Caco-2 (cell line): ENCODE data around the gene RPUSD1. TPM values are rescaled to one million over a fixed set of nuclear protein-coding genes. Genes with fewer than 3 reads are reported as not detected.

Experiments
- BruUV-seq: library from RNA; stranded (reverse); fragments of 400-500 nt; replicated peaks from 2 replicates; lab custom pipeline; 2021; lab: Mats Ljungman, UMichigan
- CTCF ChIA-PET: fragments of 300-600 bp; sonication (Branson Sonifier 250); formaldehyde crosslinking; loops from one replicate; lab custom pipeline; 2022; ENCODE audit warnings: antibody characterized with exemption; lab: Charles Lee
- POLR2A ChIA-PET: fragments of 300-600 bp; sonication (Branson Sonifier 250); formaldehyde crosslinking; loops from one replicate; lab custom pipeline; 2022; ENCODE audit warnings: antibody characterized with exemption; lab: Charles Lee
- DNase-seq, 2 experiments: peaks; one replicate each; pipeline versions ENCODE4 v3.0.0 to v3.0.0-alpha.2; 2020 to 2022
- H3K27me3 ChIP-seq: replicated peaks from 2 replicates; pipeline ENCODE4 v1.6.0; 2011; ENCODE audit warnings: low read length; ENCODE audit not compliant: control insufficient read depth, insufficient read depth
- H3K36me3 ChIP-seq: 2 replicates; pipeline ENCODE4 v1.5.1; 2011; ENCODE audit warnings: low read length; ENCODE audit not compliant: control insufficient read depth, insufficient read depth
- H3K4me1 ChIP-seq: fragments of 250-450 bp; sonication (Bioruptor Pico); 2 replicates; pipeline ENCODE4 v1.5.1; 2020; ENCODE audit warnings: mild to moderate bottlenecking
- H3K4me3 ChIP-seq: 2 replicates; pipeline ENCODE4 v1.5.1; 2011; ENCODE audit warnings: low read depth, mild to moderate bottlenecking, control low read depth, low read length
- H3K9me3 ChIP-seq: fragments of 250-450 bp; sonication (Bioruptor Pico); 2 replicates; pipeline ENCODE4 v1.5.1; 2020; ENCODE audit warnings: mild to moderate bottlenecking, moderate library complexity
- H3K27ac Mint-ChIP-seq: one replicate; pipeline ENCODE4 v1.8.0; 2022; ENCODE audit warnings: mixed read lengths; ENCODE audit not compliant: unreplicated experiment
- H3K27me3 Mint-ChIP-seq: one replicate; pipeline ENCODE4 v1.8.0; 2022; ENCODE audit warnings: mixed read lengths; ENCODE audit not compliant: insufficient read depth, unreplicated experiment
- H3K36me3 Mint-ChIP-seq: one replicate; pipeline ENCODE4 v1.8.0; 2022; ENCODE audit warnings: mild to moderate bottlenecking, mixed read lengths; ENCODE audit not compliant: insufficient read depth, unreplicated experiment
- H3K4me1 Mint-ChIP-seq: one replicate; pipeline ENCODE4 v1.8.0; 2022; ENCODE audit warnings: low read depth, mixed read lengths; ENCODE audit not compliant: unreplicated experiment
- H3K4me3 Mint-ChIP-seq: one replicate; pipeline ENCODE4 v1.8.0; 2022; ENCODE audit warnings: mild to moderate bottlenecking, moderate library complexity, mixed read lengths; ENCODE audit not compliant: unreplicated experiment
- H3K9me3 Mint-ChIP-seq: one replicate; pipeline ENCODE4 v1.8.0; 2022; ENCODE audit warnings: mixed read lengths; ENCODE audit not compliant: unreplicated experiment
- CTCF ChIP-seq, 2 experiments: fragments of 200-600 bp in 1 of 2; IDR thresholded peaks; 1 replicate in 1 of 2; 2 replicates in 1 of 2; pipeline versions ENCODE4 v1.5.1 to v1.8.0; 2011 to 2022; ENCODE audit warnings: antibody characterized with exemption in 1 of 2, control low read depth in 1 of 2, inconsistent platforms in 1 of 2, low read depth in 1 of 2, low read length in 1 of 2, mild to moderate bottlenecking in 1 of 2, moderate library complexity in 1 of 2; ENCODE audit not compliant: insufficient read depth in 1 of 2, severe bottlenecking in 1 of 2, unreplicated experiment in 1 of 2
- intact Hi-C: fragments of 100-400 bp; cut with micrococcal nuclease; formaldehyde crosslinking; loops from one replicate; pipeline ENCODE4 v1.10.0; 2022; ENCODE audit not compliant: unreplicated experiment
- total RNA-seq: library from RNA; stranded (reverse); gene quantifications from 2 replicates; pipeline ENCODE4 v1.2.3, GENCODE V29; 2022

Gene RPUSD1
- total RNA-seq, 1 experiment from 2014 or later = 44.0 TPM

GRCh38 chr16:831571-832413 lies 43.6 kb upstream of the RPUSD1 start:
- no peaks in the 10 kb centered on the region for H3K4me1 Mint-ChIP-seq
- H3K27me3 ChIP-seq = no peaks in the 10 kb centered on the region
- ChIA-PET POLR2A (no interaction called here), CTCF (interaction anchor here (0.7 kb wide), 1 partner anchor 31 kb away, joined by 6 read pairs; the partner anchor contains the start of gene GNG13)
- H3K4me3 Mint-ChIP-seq = no peak overlapping the region
- H3K4me3 ChIP-seq = no peak overlapping the region
- no peak overlapping the region for H3K27ac Mint-ChIP-seq
- no peaks in the 10 kb centered on the region for H3K9me3 Mint-ChIP-seq
- H3K4me1 ChIP-seq = no peaks in the 10 kb centered on the region
- no peak for DNase-seq
- no peaks in the 10 kb centered on the region for H3K9me3 ChIP-seq
- intact Hi-C loops = no loop called here
- no peaks in the 10 kb centered on the region for H3K36me3 Mint-ChIP-seq
- no TSS peak for BruUV-seq
- no peak for TF ChIP-seq CTCF (IDR thresholded peaks at IDR 0.05; ENCODE audit: insufficient read depth in 1 of 2, low read depth in 1 of 2, low read length in 1 of 2, severe bottlenecking in 1 of 2, unreplicated experiment in 1 of 2)
- no peaks in the 10 kb centered on the region for H3K36me3 ChIP-seq
- H3K27me3 Mint-ChIP-seq = no peaks in the 10 kb centered on the region

- H3K9me3 Mint-ChIP-seq = no peaks in the 10 kb centered on the region
- CTCF ChIA-PET = no interaction called here
- no peaks in the 10 kb centered on the region for H3K9me3 ChIP-seq
- DNase-seq = no peak
- no peak for TF ChIP-seq CTCF (IDR thresholded peaks at IDR 0.05; ENCODE audit: insufficient read depth in 1 of 2, low read depth in 1 of 2, low read length in 1 of 2, severe bottlenecking in 1 of 2, unreplicated experiment in 1 of 2)
- no peak overlapping the region for H3K27ac Mint-ChIP-seq
- H3K27me3 ChIP-seq = no peaks in the 10 kb centered on the region
- no peak overlapping the region for H3K4me3 Mint-ChIP-seq
- H3K4me1 Mint-ChIP-seq = no peaks in the 10 kb centered on the region
- no peaks in the 10 kb centered on the region for H3K27me3 Mint-ChIP-seq
- intact Hi-C loops = no loop called here
- no peak overlapping the region for H3K4me3 ChIP-seq
- no peaks in the 10 kb centered on the region for H3K36me3 Mint-ChIP-seq
- H3K4me1 ChIP-seq = no peaks in the 10 kb centered on the region
- POLR2A ChIA-PET = no interaction called here
- no peaks in the 10 kb centered on the region for H3K36me3 ChIP-seq
- no TSS peak for BruUV-seq
Observed at GRCh38 chr16:830871-831570, 42.8 kb upstream of the RPUSD1 start.

GRCh38 chr16:830107-830870 lies 42.1 kb upstream of the RPUSD1 start:
- Histone ChIP-seq H3K36me3 (no peaks in the 10 kb centered on the region), H3K27me3 (no peaks in the 10 kb centered on the region), H3K4me3 (no peak overlapping the region), H3K4me1 (no peaks in the 10 kb centered on the region), H3K9me3 (no peaks in the 10 kb centered on the region)
- DNase-seq = no peak
- Mint-ChIP-seq H3K9me3 (no peaks in the 10 kb centered on the region), H3K27me3 (no peaks in the 10 kb centered on the region), H3K36me3 (no peaks in the 10 kb centered on the region), H3K27ac (no peak overlapping the region), H3K4me1 (no peaks in the 10 kb centered on the region), H3K4me3 (no peak overlapping the region)
- no peak for TF ChIP-seq CTCF (IDR thresholded peaks at IDR 0.05; ENCODE audit: insufficient read depth in 1 of 2, low read depth in 1 of 2, low read length in 1 of 2, severe bottlenecking in 1 of 2, unreplicated experiment in 1 of 2)
- ChIA-PET POLR2A (no interaction called here), CTCF (no interaction called here)
- BruUV-seq = no TSS peak
- intact Hi-C loops = no loop called here
